NCI-H526 treated with DMSO at 0.1 percent for 48 hours (cell line): ENCODE results near the gene SKIL.
A peak's percentile ranks its signal among the peaks of the same experiment; 100 is the strongest.

Source experiments
- DNase-seq: peaks from one replicate; lab custom pipeline; 2025; lab: John Stamatoyannopoulos, UW

SKIL gene

DNA sequence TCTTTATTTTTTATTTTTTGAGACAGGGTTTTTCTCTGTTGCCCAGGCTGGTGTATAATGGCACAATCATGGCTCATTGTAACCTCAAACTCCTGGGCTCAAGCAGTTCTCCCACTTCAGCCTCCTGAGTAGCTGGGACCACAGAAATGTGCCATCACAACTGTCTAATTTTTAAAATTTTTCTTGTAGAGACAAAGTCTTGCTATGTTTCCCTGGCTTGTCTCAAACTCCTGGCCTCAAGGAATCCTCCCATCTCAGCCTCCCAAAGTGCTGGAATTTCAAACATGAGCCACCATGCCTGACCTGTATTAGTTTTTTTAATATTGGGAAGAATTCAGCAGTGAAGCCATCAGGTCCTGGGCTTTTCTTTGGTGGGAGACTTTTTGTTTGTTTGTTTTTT, 47.6 kb downstream of the SKIL start:
- no peak for DNase-seq

GRCh38 chr3:170410428-170411029, 53.0 kb downstream of the SKIL start:
- no peak for DNase-seq

DNA sequence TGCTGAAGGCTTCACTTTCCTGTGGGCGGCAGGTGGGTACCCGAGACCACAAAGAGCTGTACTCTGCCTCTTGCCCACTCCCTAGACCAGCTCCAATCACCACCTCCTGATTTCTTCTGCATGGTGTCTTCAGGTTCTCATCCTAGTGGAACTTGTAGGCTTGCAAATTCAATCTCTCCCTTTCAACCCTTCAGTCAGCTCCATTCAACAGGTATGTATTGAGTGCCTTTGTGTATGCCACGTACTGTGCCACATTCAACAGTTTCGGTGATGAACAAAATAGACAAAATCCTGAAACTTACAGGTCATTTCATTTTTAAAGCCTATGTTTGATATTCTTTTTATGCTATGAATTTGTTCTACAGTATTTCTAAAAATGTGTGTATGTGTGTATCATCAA, 55.8 kb downstream of the SKIL start:
- DNase-seq, result no peak

DNA sequence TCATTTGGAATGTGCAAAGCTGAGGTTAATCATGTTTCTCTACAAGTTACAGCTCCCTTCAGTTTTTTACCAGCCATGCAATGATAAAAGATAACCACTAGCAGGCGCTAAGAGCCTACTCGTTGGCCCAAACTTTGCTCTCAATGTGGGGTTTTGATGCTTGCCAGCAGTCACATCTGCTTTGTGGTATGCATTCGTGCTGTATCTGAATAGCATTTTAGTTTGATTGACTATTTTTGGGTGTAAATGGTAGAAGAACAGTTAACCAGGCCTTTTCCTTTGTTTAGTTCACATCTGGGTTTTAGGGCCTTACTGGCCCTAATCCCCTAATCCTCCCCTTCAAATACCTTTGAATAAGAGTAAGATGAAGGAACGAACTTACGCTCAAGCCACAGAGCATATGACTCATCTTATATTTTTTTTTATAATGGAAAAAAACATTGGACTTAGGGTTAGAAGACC, 56.7 kb downstream of the SKIL start:
- peak; percentile 54 for DNase-seq

- DNase-seq, result no peak
These were observed 59.6 kb downstream of the SKIL start for GRCh38 chr3:170417090-170417489.

- DNase-seq, result peak; percentile 73
These were observed 61.2 kb downstream of the SKIL start, which contains the start of gene CLDN11 for GRCh38 chr3:170418422-170419398. Gene CLDN11, plus strand, starts transcription at chr3:170418868. Its CDS starts 199 bp downstream, at chr3:170419067.

GRCh38 chr3:170419557-170420087, 62.1 kb downstream of the SKIL start:
- DNase-seq, result peak; percentile 65

GRCh38 chr3:170420307-170420821, 62.8 kb downstream of the SKIL start:
- peak; percentile 46 for DNase-seq

DNA sequence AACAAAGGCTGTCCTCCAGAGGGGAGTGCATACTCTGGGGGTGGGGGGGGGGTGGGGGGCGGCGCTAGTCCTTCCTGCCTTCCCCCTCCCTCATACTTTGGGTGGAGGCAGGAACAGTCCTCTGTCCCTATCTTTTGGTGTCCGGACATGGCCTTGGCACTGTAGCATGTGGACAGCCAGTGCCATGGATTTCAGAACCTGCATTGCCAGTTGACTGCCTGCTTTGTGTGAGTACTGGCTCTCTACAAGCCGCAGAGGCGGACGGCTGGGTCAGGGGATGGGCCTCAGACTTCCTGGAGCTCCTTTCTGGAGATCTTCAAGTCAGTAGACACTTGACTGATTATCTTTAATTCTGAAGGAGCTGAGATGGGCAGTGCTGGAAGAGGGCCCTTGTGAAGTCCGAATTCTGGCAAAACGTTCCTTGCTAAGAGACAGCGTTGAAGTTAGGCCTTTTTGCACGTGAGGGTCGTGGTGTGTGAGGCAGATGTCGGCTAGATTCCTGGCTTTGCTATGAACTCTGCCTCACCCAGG, 63.7 kb downstream of the SKIL start:
- DNase-seq, result peak; percentile 66

DNA sequence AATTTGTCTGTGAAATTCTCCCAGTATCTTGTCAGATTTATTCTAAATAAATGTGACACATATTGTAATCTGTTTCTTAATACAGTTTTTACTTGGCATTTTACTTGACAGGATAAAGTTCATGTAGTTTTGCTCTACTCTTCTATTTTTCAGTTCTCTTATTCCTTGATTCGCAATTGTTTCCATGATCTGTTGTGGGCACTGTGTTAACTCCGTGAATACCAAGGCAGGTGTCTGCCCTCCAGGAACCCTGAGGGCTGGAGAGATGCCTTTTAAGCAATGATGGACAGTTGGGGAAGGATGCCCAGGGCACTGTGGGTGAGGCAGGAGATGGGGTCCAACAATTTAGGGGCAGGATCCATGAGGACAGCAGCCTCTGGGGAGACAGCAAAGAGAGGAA, 64.2 kb downstream of the SKIL start:
- no peak for DNase-seq

DNA sequence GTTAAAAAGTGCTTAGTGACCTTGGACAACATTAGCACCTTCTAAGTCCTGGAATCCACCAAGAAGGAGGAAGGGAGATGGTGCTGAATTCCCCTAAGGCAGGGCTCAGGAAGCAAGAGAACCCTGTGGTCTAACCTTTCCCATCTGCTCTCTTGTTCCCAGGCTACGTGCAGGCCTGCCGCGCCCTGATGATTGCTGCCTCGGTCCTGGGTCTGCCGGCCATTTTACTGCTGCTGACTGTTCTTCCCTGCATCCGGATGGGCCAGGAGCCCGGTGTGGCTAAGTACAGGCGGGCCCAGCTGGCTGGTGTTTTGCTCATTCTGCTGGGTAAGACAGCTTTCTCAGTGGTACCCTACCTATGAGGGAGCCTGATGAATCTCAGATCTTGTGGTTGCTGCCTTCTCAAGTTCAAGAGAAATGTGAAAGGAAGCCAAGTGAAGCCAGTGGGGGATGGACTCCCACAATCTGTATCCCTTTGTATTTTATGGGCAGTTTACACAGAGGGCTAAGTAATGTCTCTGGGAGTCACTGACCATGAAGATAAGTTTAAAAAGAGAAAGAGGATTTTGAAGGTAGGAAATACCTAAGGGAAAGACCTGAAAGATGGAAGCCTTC, 65.6 kb downstream of the SKIL start:
- no peak for DNase-seq

GRCh38 chr3:170424879-170425278, 67.4 kb downstream of the SKIL start:
- no peak for DNase-seq

GRCh38 chr3:170425491-170426239, 68.2 kb downstream of the SKIL start:
- DNase-seq, result peak; percentile 30

GRCh38 chr3:170426240-170426797, 68.8 kb downstream of the SKIL start:
- DNase-seq, result no peak

DNA sequence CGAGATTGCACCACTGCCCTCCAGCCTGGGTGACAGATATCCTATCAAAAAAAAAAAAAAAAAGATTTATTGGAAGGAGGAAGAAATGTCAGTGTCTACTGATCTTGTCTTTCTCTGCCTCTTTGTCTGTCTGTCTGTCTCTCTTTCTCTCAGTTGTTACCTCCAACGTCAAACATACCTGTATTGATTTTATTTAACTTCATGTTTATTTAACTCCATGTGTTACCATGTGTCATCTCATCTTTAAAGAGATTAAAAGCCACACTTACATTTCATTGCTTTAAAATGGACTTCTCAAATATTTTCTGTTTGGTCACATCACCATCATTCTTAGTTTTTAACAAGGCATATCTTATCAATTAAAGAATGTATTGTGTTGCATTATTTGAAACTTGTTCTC, 70.6 kb downstream of the SKIL start:
- no peak for DNase-seq

GRCh38 chr3:170429050-170429449, 71.5 kb downstream of the SKIL start:
- DNase-seq, result no peak

DNA sequence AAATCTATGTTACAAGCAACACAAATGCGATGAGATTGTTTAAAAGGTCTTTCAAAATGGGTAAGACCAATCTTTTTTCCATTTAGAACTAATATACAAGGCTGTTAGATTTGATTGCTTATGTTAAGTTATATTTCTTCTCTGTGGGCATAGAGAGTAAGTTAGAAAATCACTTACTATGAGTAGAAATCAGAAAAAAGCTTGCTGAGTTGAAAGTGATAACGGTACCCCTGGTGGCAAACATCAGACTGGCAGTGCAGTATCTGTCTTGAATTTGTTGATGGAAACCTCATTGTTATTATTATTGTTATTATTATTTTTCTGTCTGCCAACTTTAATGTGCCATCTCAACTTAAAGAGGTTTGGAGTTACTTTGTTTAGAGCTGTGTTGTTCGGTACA, 73.5 kb downstream of the SKIL start:
- DNase-seq, result no peak

GRCh38 chr3:170432416-170432815, 74.9 kb downstream of the SKIL start:
- DNase-seq, result no peak

DNA sequence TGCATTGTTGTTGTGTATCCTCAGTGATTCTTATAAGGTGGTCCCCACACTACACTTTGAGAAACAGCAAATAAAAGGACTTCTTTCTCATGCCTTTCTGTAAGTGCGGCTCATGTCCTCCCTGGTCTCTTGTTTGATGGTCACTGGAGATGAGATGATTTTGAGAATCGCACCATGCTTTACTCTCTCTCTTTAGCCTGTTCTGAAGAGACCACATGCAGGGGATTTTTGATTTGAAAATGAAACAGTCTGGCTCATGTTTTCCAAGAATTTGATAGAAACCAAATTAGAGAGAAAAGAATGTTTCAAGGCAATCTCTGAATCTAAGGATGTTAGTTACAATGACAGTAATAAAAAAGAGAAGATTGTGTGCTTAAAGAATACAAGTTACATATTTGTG, 79.2 kb downstream of the SKIL start:
- no peak for DNase-seq

DNA sequence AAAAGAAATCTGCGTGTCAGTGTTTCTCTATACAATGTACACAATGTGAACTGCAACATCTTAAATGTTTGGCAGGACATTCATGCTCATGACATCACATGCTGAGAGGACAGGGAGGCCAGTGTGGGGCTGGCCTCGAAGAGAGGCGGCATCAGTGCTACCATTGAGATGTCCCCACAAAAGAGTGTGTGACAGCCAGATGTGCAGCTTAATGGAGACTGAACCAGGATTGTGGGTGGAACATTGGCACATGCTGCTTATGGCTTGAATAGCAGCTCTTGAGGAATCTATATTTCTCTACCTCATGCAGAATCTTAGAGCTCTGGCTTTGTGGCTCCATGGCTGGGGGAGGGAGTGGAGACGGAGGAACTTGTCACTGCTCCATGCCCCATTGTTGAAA, 79.7 kb downstream of the SKIL start:
- DNase-seq, result no peak
